GM10266 (cell line): ENCODE data around the gene CHTOP.

ENCODE experiments used
- DNase-seq: peaks from one replicate; pipeline ENCODE4 v3.0.0; 2012; ENCODE audit errors: extremely low spot score
- TF ChIP-seq, protein P1 (sequence below): IDR thresholded peaks from 2 replicates; pipeline ENCODE4 v1.5.1; 2012; ENCODE audit warnings: mild to moderate bottlenecking, low read depth; ENCODE audit not compliant: control insufficient read depth, insufficient read depth; ENCODE audit errors: missing control alignments

The CHTOP gene

DNA sequence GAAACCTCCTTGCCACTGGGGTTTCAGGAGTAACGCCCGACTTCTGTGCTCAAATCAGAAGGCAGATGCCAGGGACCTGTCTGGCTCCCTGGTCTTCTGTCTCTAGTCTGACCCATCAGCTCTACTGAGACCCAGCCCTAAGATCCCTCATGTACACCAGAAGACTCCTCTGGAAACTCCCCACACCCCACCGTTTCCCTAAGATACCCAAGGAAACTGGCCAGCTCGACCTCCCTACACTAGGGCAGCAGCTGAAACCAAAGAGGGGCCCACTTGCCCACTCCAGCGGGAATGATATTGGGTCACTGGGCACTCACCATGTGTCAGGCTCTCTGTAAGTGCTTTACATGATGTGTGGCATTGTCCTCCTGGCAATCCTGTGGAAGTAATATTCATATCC is 20.5 kb upstream of the CHTOP start:
- TF ChIP-seq, protein P1, sequence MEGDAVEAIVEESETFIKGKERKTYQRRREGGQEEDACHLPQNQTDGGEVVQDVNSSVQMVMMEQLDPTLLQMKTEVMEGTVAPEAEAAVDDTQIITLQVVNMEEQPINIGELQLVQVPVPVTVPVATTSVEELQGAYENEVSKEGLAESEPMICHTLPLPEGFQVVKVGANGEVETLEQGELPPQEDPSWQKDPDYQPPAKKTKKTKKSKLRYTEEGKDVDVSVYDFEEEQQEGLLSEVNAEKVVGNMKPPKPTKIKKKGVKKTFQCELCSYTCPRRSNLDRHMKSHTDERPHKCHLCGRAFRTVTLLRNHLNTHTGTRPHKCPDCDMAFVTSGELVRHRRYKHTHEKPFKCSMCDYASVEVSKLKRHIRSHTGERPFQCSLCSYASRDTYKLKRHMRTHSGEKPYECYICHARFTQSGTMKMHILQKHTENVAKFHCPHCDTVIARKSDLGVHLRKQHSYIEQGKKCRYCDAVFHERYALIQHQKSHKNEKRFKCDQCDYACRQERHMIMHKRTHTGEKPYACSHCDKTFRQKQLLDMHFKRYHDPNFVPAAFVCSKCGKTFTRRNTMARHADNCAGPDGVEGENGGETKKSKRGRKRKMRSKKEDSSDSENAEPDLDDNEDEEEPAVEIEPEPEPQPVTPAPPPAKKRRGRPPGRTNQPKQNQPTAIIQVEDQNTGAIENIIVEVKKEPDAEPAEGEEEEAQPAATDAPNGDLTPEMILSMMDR = no peak
- no peak for DNase-seq

DNA sequence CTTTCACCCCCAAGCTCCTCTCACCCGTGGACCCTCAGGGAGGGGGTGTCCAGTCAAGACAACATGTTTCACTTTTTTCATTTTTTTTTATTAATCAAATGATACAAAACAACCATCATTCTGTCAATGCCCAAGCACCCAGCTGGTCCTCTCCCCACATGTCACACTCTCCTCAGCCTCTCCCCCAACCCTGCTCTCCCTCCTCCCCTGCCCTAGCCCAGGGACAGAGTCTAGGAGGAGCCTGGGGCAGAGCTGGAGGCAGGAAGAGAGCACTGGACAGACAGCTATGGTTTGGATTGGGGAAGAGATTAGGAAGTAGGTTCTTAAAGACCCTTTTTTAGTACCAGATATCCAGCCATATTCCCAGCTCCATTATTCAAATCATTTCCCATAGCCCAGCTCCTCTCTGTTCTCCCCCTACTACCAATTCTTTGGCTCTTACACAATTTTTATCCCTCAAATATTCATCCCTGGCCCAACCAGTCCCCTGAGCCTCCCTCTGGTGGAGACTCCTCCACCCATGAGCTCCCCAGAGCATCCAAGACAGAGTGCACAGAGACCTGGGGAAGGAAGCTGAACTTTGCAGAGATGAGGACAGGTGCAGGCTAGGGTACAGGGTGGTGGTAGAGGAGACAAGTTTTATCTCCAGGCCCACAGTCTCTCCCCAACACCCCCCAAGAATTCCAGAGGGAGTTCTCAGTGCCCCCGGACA is 19.5 kb upstream of the CHTOP start:
- DNase-seq = no peak
- TF ChIP-seq, protein P1 = no peak

DNA sequence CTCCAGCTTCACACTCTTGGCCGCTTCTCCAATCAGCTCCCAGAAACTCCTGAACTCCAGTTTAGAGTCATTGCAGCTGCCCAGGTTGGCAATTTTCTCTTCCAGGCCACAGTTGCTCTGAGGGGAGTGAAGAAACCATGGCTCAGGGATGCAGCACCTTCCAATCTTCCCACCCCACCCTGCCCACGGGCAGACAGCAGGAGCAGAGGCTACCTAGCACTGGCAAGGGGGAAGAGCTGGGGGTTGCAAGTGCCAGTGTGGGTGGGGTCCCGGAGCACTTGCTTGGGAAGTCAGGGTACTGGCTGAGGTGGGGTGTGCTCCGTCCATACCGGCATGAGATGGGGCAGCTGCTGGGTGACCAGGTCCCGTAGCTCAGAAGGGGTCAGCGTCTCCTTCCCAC is 19.0 kb upstream of the CHTOP start:
- TF ChIP-seq, protein P1 = no peak
- DNase-seq = no peak

DNA sequence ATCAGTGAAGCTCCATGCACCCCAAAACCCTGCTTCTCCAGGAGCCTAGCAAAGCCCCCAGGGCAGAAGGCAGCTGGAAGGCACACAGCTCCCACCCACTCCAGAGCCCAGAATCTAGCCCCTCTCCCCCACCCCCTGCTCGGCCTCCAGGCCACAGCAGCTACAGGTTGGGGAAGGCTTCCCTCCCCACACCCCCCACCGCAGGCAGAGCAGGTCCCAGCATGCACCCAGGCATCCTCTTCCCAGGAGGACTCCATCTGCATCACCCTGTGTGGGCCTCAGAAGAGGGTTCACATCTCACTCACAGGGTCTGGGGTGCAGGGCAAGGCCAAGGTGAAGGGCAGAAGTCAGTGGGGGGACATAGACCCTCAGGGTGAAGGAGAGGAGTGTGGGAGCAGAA is 18.5 kb upstream of the CHTOP start:
- TF ChIP-seq, protein P1 = no peak
- DNase-seq = no peak

DNA sequence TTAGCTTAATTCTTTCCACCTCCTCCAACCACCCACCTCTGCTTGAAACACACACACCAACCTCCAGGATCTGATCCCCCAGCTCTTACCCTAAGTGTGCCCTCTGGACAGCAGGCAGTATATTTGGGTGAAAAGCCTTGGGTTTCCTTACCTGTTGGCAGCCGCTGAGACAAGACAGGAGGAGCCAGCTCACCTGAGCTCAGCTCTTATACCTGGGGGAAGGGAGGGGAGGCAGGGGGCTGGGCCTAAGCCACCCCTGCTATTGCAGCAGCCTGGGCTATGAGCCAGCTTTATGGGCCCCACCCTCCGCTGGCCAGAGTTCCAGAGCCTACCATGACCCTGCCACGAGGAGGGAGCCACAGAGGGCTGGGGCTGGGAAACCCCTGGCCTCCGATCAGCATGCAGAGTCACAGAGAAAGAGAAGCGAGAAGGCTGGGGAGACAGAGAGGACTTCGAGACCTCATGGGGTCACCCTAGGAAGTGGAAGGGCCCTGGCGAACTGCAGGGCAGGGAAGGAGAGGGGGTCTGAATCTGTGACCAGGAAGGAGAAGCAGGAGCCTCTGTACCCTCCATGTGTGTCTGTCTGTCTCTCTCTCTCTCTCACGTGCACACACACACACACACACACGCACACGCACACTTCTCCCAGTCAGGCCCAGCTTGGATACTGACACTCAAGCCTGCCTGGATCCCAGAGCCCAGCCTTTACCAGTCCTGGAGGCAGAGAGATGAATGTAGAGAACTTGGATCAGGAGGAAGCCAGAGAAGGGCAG is 17.5 kb upstream of the CHTOP start, which contains the start of gene S100A14:
TSS of gene S100A14 (minus strand) at position 182 of the 773 bp plus-strand sequence. CDS start 467 bp downstream, outside the sequence.
- DNase-seq = no peak
- TF ChIP-seq, protein P1 = no peak

DNA sequence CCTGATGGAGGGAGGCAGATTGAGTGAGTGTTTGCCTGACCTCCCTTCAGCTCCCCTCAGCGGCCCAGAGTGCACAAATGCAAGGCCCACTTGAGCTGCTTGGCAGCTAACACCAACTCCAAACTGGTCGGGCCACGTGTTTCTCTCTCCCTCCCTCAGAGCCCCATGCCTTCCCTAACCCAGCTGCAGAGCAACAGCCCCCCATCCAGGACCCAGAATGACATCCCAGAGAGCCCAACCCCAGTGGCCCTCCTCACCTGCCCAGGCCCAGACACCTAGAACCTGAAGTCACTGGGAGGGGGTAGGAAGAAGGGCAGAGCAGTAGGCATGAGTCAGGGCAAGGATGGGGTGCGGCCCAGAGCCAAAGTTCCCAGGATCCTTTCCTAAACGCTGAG is 17.0 kb upstream of the CHTOP start:
- TF ChIP-seq, protein P1 = no peak

DNA sequence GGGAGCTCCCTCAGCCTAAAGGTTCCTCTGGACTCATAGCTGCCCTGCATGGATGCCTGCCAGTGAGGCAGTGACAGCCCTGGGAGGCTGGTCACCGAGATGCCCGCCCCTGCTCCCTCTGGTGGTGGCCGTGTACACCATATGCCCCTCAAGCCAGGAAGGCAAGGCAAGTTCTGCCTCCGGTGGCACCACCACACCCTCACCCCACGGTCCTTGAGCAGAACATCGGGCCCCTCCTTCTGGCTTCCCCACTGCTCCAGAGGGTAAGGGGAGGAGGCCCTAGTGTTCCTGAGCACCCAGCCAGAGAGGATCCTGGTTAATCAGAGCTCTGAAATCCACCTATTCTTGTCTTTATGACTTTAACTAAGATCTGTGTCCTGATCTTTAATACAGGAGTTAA is 16.2 kb upstream of the CHTOP start:
- peak; percentile 47 for DNase-seq
- TF ChIP-seq, protein P1 = peak; percentile 58

More for the DNA sequence above, 17.0 kb upstream of the CHTOP start:
- DNase-seq = no peak
